Measurements from ENCODE around the gene ROPN1L.
A peak's percentile ranks its signal among the peaks of the same experiment; 100 is the strongest.

ROPN1L gene

DNA sequence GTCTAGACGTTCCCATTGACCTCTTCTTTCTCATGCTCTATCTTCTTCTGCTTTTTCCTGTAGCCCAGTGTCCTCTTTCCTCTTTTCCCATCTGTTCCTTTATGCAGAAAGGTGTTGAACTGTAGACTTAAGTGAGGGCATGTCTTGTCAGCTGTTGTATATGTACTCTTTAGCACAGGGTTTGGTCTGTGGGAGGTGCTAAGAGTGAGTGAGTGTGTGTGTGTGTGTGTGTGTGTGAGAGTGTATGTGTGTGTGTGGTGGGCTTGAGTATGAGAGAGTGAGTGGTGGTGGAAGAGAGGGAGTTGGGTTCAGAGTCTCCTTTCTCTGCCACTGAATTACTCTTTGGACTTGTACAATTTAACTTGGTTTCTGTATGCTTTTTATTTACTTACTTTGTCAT, 10.3 kb upstream of the ROPN1L start:
- DNase-seq = no peak

DNA sequence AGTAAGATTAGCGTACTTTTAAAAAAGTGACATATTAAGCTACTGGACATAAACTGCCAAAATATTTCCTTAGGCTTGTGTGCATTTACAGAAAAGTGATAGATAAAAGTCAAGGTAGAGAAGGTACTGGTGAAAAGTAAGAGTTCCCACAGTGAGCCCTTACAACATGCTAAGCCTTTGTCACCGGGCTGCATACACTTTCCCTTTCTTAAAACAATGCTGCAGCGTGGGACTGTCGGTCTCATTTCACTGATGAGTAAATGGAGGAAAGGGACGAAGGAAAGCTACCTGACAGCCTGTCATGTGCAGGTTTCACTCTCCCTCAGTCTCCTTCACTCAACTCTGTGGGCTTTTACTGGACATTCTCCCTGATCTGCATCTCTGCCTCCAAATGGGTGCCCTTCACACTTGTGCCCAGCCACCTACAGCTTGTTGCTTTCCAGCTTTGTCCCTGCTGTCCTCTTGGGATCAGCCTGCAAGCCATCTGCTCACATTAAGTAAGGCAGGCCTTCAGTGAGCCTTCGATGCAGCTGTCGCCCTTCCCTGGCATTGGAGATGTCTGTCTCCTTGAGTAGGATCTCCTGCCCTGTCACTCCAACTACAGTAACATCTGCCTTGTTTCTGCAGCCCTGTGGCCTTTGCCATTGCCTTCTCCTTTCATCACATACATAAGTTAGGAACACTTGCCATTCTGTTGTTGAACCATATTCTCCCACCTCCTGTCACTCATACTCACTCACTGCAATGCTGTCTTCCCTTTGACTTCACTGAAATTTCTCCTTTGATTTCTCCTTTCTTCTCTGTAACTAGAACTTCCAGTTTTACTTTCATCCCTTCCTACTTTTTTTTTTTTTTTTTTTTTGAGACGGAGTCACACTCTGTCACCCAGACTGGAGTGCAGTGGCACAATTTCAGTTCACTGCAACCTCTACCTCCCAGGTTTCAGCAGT, 9.3 kb upstream of the ROPN1L start:
- DNase-seq = peak; percentile 44

DNA sequence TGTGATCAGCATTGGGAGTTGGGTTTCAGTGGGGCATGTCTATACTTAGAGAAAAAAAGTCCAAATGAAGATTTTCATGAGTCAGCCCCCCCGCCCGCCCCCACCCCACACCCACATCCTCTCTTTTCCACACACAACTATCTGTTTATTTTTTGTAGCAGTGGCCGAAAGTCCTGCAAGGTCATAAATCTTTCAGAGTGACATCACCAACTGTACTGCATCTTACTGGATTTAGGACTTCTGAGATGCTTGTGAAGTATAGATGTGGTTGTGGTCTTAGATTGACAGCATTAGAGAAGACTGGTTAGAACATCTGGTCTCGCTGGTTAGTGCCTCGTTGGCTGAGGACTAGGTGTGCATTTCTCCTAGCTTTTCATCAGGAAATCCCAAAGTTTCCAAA, 7.3 kb upstream of the ROPN1L start:
- DNase-seq = no peak

DNA sequence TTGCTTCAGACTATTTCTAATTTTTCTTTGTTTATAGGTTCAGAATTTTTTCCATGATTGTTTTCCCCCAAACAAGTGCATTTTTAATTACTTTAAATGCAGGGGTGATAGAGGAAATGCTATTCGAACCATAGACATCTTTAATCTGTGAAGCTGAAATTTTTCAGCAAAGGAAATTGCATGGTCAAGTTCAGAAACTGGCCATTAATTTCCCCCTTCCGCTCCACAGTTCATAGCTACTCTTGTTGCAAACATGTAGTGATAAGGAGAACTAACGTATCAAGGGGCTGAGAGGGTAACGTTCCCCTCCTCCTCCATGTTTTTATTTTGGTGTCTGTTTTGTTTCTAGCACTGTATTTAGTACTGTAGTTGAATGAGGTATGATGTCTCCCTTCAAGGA, 3.4 kb upstream of the ROPN1L start:
- no peak for DNase-seq

DNA sequence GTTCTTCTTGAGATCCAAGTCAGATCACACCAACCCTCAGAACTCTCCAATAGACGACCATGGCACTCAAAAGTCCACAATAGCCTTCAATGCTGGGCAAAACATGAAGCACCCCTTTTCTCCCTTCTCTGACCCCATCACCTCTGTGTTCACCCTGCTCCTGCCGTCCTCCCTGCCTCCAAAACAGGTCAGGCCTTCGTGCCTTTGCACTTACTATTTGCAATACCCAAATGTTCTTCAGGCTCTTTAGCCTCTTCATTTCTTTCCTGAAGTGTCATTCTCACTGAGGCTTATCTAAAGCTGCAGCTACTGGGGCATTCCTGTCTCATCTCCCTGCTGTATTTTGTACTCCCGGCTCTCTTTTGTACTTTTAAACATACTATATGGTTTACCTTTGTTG, 2.0 kb upstream of the ROPN1L start:
- no peak for DNase-seq

DNA sequence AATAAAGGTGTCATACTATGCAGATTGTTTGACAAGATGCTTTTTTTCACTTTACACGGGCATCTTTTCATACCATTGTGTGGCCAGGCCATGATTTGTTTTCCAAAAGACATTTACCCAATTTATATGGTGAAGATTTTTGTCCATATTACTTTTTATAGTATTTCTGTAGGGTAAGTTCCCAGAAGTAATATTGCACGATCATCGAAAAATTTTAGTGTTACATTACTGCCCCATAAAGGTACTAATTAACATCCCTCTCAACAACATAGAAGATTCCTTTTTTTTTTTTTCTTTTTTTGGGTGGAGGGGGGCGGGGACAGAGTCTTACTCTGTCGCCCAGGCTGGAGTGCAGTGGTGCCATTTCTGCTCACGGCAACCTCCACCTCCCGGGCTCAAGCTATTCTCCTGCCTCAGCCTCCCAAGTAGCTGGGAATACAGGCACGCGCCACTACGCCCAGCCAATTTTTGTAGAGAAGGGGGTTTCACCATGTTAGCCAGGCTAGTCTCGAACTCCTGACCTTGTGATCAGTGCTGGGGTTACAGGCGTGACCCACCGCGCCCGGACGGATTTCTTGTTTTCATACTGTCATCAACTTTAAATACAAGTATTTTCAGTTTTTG, 1.2 kb upstream of the ROPN1L start:
- DNase-seq = peak; percentile 21

DNA sequence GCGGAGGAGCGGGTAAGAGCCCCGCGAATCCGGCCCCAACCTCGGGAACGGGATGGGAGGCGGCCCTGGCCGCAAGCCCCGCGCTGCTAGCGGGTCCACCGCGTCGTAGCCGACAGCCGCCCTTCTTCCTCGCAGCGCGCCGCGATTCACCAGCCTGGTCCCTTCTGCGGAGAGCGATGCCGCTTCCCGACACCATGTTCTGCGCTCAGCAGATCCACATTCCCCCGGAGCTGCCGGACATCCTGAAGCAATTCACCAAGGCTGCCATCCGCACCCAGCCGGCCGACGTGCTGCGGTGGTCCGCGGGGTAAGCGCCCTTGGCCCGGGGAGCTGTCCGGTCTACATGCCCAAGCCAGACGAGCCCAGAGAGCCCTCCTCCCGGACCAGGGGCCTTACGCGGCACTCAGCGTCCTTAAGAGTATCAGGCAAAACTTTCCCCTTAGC, 335 bp downstream of the ROPN1L start:
- DNase-seq = no peak

DNA sequence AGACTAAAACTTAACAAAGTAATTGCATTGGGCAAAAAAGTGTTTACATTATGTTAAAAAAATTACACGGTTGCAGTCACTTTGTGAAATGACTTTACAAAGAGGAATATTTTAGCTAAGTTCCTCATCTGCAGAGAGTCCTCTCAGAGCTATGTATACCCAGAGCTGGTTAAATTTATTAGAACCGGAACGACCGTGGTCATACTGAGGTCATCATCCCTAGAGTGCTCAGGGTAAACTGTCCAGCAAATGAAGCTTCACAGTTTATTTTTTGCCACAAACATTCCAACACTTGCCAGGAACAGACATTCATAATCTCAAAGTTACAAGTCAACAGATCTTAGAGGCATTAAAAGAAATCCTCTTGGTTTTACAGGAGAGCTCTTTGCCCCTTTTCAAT, 897 bp downstream of the ROPN1L start:
- DNase-seq = no peak

DNA sequence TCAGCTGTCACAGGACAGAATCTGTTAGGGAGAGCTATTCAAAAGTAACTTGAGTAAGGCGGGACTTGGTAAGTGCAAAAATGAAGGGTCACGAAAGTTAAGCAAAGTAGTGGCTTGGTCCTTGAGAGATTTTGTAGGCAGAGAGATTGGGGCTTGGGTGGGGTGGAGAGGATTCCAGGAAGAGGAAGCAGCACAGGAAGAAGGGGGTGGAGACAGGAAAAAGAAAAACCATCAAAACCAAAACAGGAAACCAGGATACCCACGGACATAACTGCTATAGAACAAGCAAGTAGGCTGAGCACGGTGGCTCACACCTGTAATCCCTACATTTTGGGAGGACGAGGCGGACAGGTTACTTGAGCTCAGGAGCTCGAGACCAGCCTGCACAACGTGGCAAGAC, 3.7 kb downstream of the ROPN1L start:
- no peak for DNase-seq

DNA sequence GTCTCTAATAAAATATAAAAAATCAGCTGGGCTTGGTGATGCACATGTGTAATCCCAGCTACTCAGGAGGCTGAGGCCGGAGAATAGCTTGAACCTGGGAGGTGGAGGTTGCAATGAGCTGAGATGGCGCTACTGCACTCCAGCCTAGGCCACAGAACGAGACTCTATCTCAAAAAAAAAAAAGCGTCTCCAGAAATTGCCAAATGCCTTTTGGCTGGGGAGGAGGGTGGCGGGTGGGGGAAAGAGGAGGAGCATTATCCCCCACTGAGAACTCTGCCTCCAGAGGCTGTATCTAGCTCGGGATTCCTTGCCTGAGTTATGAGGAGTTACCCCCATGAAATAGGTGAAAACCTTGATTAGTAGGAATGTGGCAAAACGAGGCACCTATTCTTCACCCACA, 4.8 kb downstream of the ROPN1L start:
- DNase-seq = no peak

DNA sequence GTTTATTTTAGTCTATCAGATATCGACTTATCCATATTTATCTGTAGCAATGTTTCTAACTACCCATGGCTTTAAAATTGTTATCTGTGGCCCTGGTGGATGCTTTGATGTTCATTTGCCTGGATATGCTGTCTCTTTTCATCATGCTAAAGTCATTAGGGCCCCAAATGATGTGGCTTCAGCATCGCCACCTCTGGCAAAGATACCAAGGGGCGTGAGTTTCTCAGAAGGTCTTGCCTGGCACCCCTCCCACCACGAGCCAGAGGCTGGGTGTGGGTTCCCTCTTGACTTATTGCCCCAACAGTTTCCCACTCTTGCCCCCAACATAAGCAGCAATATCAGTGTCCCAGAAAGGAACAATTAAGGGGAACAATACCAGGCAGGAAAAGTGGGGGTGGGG, 5.4 kb downstream of the ROPN1L start:
- no peak for DNase-seq

DNA sequence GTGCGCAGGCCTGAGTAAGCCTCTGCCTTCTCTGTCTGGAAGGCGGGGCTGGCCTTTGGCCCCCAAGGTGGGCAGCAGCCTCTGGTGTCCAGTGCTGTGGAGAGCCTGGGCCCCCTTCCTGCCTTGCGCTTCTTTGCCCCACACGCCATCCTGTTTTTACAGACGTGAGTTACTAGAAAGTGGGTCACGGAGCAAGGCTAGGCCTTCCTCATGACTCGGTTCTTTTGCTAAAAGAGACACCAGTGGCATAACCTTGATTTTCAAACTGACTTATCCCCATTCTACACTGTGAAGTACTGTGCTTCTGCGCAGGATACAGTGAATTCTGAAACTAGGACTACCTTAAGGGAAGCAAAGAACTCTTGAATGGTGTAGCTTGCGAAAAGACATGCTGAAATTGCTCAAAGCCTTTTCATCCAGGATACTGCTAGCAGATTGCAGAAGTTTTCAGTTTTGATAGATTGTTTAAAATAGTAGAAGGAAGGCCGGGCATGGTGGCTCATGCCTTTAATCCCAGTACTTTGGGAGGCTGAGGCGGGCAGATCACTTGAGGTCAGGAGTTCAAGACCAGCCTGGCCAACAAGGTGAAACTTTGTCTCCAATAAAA, 7.2 kb downstream of the ROPN1L start:
- no peak for DNase-seq

DNA sequence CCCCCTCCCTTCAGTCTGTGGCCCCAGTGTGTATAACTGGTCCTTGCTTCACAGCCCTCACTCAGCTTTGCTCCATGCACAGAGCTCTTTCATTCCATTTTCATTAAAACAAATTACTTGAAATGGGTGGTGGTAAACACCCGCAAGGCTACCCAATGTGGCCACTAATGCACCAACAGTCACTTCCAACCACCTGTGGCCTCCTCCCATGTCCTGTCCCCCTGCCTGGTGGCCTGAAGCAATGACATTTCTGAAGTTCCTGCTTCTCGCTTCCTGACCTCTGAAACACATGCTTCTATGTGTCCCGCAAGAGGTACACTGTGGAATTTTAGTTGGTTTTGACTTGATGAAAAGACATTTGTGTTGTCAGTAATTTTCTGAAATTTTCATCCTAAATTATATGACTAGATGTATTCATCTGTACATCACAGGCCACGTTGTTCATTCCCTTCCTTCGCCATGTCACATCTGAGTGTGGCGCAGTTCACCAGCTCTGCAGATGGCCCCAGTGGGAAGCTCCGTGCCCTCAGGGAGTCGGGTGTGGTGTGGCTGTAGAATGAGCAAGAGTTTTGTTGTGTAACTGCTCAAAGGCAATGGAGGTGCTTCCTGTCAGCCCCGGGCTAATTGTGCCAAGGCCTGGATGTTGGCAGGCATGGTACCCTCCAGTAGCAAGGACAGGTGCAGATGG, 9.6 kb downstream of the ROPN1L start:
- no peak for DNase-seq

DNA sequence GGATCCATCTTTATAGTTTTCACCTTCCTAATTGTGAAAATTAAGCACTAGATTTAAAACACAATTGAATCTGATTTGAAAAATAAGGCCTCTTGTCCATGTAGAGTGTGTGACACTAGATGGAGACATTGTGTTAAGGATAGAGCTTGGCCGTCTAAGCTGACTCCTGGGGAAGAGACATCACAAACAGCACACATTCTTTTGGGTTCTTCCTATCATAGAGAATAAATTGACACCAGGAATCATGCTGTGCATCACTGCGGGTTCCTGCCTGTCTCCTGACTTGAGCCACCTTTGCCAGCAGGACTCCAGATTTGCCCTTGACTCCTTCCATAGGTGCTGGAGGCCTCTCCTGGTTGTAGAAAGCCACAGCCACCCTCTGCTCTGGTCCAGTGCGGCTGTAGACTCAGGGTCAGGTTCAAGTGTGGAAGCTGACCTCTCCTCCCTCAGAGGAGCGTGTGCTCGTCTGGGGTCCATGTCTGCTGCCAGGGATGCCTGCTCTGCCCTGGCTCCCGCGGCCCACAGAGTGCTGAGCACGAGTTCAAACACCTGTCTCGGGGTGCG, 11.2 kb downstream of the ROPN1L start:
- peak; percentile 69 for DNase-seq

DNA sequence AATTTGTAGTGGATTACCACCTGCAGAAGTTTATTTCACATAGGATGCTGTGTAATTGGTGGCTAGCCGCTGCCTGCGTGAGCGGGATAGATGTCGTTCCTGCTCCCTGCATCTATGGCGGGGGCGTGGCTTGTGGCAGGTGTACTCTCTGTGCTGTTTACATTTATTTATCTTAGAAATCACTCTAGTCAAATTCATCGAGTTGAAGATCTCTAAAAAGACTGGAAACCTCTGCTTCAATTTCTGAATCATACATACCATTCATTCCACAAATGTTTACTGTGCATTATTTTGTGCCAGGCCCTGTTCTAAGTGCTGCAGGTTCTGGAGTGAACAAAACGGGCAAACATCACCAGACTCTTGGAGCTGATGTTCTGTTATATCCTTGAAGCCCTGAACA, 11.9 kb downstream of the ROPN1L start:
- no peak for DNase-seq

DNA sequence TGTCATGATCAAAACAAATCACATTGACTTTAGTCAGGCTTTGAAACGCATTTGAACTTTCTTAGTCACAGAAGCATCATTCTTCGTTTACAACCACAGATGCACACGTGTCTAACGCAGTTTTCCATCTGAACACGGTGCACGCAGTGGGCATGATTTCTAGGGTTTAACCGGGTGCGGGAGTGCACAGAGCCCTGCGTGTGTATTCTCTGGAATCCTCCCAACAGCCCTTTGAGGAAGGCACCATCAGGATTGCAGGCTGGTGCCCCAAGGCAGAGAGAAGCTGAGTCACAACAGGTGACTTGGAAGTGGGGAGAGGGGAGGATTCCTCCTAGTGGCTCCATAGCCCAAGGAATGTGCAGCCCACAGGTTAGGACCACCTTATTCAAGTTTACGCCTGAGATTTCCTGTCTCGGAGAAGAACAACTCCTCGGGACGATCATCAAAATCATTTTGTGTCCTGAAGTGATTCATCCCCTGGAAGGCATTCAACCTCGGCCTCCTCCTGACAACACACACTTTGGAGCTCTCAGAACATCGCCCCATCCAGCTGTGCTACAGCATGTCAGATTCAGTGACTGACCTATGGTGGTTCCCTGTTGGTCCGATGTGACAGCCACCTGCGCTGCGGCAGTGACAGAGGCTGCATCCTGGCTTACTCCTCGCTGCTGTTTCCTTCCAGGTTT, 13.1 kb downstream of the ROPN1L start:
- no peak for DNase-seq

DNA sequence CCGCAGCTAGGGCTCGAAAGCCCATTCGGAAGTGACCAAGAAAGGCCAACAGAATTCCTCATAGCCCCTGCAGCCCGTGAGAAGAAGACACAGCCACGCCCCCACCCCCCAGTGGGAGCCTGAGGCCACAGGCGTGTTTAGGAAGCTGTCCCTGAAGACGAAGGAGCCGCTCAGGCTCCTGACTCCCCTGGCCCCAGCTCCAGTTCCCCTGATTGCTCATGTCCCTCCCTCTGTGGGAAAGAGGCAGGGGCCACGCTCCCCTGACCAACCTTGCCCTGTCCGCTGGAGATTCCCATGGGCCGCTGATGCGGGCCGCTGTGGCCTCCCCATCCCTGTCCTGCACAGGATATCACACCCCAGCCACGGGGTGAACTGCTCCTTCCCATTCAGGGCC, 13.6 kb downstream of the ROPN1L start:
- no peak for DNase-seq

DNA sequence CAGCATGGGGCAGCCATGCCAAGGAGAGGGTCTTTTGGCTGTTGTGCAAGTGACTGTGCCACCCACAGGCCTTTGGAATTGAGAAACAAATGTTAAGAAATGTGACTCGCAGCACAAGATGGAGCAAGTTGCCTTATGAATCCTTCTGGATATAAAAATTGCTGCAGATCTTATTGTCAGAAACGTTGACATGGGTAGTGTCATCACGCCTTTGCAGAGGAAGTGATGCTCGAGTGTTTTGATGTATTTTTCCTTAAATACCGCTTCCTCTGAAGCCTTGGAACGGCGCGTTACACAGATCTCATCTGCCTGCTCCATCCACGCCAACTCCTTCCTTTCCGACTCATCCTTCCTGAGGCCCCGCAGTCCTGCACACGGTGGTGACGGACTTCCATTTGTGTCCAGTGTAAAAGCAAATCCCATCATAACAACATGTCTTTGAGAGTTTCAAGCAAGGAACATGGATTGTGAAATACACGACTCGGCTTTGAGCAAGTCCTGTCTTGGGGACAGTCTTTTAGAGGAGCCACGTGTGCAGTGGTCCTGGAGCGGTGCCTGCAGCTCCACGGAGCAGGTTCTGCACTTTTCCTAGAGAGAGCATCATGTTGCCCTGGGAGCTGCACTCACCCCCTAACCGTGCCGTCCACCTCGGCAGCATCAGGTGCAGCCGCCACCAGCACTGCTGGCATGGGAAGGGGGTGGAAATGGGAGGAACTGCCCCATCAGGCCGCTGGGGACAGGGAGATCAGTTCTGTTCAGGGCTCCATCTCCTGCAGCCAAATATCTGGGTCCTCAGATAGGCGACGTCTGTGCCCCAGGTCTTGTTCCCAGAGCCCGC, 15.1 kb downstream of the ROPN1L start:
- DNase-seq = no peak

DNA sequence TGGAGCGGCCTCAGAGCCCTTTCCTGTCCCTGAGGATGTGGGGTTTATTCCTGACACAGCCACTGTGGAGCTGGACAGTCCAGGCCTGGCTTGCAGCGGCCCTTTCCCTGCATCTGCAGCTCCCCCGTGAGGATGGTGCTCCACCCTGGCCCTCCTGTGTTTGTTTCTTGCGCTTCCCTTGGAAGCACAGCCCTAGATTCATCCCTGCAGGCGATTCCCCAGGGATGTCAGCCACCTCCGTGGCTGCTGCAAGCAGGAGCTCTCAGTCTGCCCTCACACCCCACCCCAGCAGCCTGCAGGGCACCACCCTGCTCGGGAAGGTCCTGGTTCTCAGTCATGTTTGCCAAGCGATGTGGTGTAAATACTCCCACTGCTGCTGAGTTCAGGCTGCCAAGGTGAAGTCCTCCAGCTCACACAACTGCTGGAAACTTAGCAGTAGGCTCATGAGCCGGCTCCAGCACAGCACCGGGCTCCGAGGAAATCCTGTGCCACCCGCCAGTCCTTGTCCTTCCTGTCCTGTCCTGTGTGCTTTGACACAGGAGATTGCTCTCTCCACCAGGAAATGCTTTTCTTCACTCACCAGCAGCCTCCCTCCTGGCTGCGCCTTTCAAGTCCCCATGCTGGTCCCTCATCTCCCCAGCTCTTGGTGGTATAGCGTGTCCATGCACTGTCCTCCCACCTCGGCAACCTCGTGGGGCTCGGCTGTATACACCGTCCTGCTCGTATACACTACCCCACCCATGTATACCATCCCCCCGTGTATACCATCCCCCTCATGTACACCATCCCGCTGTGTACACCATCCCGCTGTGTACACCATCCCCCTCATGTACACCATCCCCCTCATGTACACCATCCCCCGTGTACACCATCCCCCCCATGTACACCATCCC, 16.2 kb downstream of the ROPN1L start:
- DNase-seq = peak; percentile 35

Data from retina (tissue), 1 donor.